ENCODE data around the gene CAV1. TPM values are rescaled to one million over a fixed set of nuclear protein-coding genes. Genes with fewer than 3 reads are reported as not detected.

CAV1 gene
- total RNA-seq, 2 donors from 2014 or later: 194 to 210 TPM

- TF ChIP-seq CTCF (IDR thresholded peaks at IDR 0.05): no peak
- Histone ChIP-seq H3K36me3 (no peaks in the 10 kb centered on the region), H3K27ac (no peak overlapping the region), H3K4me1 (ENCODE audit: control insufficient read depth in 1 of 2, low read depth in 2 of 2) (no peaks in the 10 kb centered on the region), H3K4me3 (no peak overlapping the region), H3K27me3 (replicated peaks; ENCODE audit: insufficient read depth) (no peaks in the 10 kb centered on the region), H3K9me3 (no peaks in the 10 kb centered on the region)
- no peak for DNase-seq (ENCODE audit: low spot score)
- ATAC-seq (ENCODE audit: insufficient number of reproducible peaks, low FRiP score, low read depth): no peak
Observed at GRCh38 chr7:116601426-116601825, 76.6 kb downstream of the CAV1 start.

DNA sequence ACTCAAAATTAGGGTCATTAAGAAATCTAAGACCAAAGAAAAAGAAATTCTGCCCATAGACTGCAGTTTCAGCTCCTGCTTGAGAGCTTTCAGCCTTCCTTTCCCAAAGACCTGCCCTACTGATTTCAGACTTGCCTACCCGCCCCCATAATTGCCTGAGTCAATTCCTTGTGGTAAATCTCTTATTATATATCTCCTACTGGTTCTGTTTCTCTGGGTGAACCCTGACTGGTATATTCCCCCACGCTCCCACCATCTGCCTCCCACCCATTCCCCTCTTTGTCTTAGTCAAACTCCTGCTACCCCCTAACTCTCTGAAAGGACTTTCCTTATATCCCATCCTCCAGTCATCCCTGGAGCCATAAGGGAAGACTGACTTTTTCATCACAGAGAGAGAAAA is 82.5 kb downstream of the CAV1 start:
- Histone ChIP-seq H3K27ac (no peak overlapping the region), H3K36me3 (no peaks in the 10 kb centered on the region), H3K9me3 (no peaks in the 10 kb centered on the region), H3K4me1 (ENCODE audit: control insufficient read depth in 1 of 2, low read depth in 2 of 2) (no peaks in the 10 kb centered on the region), H3K4me3 (no peak overlapping the region), H3K27me3 (replicated peaks; ENCODE audit: insufficient read depth) (no peaks in the 10 kb centered on the region)
- no peak for DNase-seq (ENCODE audit: low spot score)
- TF ChIP-seq CTCF (IDR thresholded peaks at IDR 0.05): no peak
- ATAC-seq (ENCODE audit: insufficient number of reproducible peaks, low FRiP score, low read depth): no peak

DNA sequence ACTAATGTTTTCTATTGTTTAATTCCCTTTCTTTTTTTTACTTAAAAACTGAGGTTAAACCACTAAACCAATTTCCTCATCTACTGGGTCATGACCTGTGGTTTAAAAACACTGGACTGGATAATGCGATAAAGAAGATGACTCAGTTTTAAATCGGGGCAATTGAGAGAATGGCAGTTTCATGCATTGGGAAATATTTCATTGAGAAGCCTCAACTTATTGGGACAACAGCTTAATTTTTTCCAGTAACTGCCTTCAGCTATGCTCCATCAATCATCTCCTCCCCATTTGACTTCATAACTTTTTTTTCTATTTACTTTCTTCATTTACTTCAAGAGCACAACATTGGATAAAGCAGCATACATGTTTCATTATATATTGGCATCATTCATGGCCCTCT is 85.4 kb downstream of the CAV1 start:
- Histone ChIP-seq H3K4me1 (ENCODE audit: control insufficient read depth in 1 of 2, low read depth in 2 of 2) (no peaks in the 10 kb centered on the region), H3K36me3 (no peaks in the 10 kb centered on the region), H3K27me3 (replicated peaks; ENCODE audit: insufficient read depth) (no peaks in the 10 kb centered on the region), H3K9me3 (no peaks in the 10 kb centered on the region), H3K4me3 (no peak overlapping the region), H3K27ac (no peak overlapping the region)
- no peak for ATAC-seq (ENCODE audit: insufficient number of reproducible peaks, low FRiP score, low read depth)
- no peak for DNase-seq (ENCODE audit: low spot score)
- TF ChIP-seq CTCF (IDR thresholded peaks at IDR 0.05): no peak

- DNase-seq (ENCODE audit: low spot score) (no peak), ATAC-seq (ENCODE audit: insufficient number of reproducible peaks, low FRiP score, low read depth) (no peak)
- H3K4me1 ChIP-seq (ENCODE audit: control insufficient read depth in 1 of 2, low read depth in 2 of 2): no peaks in the 10 kb centered on the region
- no peaks in the 10 kb centered on the region for H3K36me3 ChIP-seq
- H3K27me3 ChIP-seq (replicated peaks; ENCODE audit: insufficient read depth): no peaks in the 10 kb centered on the region
- no peaks in the 10 kb centered on the region for H3K9me3 ChIP-seq
- TF ChIP-seq CTCF (IDR thresholded peaks at IDR 0.05): no peak
- H3K4me3 ChIP-seq: no peak overlapping the region
- no peak overlapping the region for H3K27ac ChIP-seq
Observed at GRCh38 chr7:116610721-116611120, 85.9 kb downstream of the CAV1 start.

Other genes starting within 250 kb of the CAV1 start
- gene CAV2, start 25.3 kb upstream of the CAV1 start, total RNA-seq: 100 to 1,000 TPM in 1 of 2 donors, 10 to 100 TPM in 1; 93.8 to 157 TPM
- gene MET, start 147.2 kb downstream of the CAV1 start, total RNA-seq: 10 to 100 TPM; 15.8 to 18.6 TPM

Data from thoracic aorta (tissue), 2 donors.